ENCODE measurements around the gene SMC4. TPM values are rescaled to one million over a fixed set of nuclear protein-coding genes. Genes with fewer than 3 reads are reported as not detected.

The SMC4 gene
- total RNA-seq, 1 experiment from 2014 or later: 183 TPM

DNA sequence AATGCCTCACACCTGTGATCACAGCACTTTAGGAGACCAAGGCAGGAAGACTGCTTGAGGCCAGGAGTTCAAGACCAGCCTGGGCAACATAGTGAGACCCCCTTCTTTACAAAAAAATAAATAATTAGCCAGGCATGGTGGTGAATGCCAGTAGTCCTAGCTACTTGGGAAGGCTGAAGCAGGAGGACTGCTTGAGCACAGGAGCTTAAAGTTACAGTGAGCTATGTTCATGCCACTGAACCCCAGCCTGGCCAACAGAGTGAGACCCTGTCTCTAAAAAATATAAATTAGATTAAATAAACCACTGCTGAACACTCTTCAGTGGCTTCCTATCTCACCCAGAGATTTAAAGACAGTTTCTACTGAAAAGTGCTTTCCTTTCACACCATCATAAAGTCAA is 6.7 kb upstream of the SMC4 start:
- no peak overlapping the region for H3K4me2 ChIP-seq (ENCODE audit: low read length)
- H3K9me2 ChIP-seq (replicated peaks; ENCODE audit: low read length): no peaks in the 10 kb centered on the region
- POLR2A ChIA-PET (ENCODE audit: unreplicated experiment): no interaction called here
- H3K4me3 ChIP-seq (ENCODE audit: low read length): no peak overlapping the region
- TF ChIP-seq EZH2 (IDR thresholded peaks at IDR 0.05; ENCODE audit: low read length, unreplicated experiment) (no peak), EZH2phosphoT487 (IDR thresholded peaks at IDR 0.05; ENCODE audit: borderline replicate concordance, low read length) (no peak)
- TF ChIP-seq, protein P1, sequence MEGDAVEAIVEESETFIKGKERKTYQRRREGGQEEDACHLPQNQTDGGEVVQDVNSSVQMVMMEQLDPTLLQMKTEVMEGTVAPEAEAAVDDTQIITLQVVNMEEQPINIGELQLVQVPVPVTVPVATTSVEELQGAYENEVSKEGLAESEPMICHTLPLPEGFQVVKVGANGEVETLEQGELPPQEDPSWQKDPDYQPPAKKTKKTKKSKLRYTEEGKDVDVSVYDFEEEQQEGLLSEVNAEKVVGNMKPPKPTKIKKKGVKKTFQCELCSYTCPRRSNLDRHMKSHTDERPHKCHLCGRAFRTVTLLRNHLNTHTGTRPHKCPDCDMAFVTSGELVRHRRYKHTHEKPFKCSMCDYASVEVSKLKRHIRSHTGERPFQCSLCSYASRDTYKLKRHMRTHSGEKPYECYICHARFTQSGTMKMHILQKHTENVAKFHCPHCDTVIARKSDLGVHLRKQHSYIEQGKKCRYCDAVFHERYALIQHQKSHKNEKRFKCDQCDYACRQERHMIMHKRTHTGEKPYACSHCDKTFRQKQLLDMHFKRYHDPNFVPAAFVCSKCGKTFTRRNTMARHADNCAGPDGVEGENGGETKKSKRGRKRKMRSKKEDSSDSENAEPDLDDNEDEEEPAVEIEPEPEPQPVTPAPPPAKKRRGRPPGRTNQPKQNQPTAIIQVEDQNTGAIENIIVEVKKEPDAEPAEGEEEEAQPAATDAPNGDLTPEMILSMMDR (conservative IDR thresholded peaks at IDR 0.05; ENCODE audit: low read depth, low read length): no peak
- H2AFZ ChIP-seq (ENCODE audit: low read length): no peak overlapping the region
- no peak overlapping the region for H3K27ac ChIP-seq (ENCODE audit: low read length)
- H3K9ac ChIP-seq (ENCODE audit: low read length): no peak overlapping the region
- H4K20me1 ChIP-seq (ENCODE audit: low read length): no peaks in the 10 kb centered on the region
- no peaks in the 10 kb centered on the region for H3K27me3 ChIP-seq (ENCODE audit: low read length)
- H3K4me1 ChIP-seq (ENCODE audit: insufficient read depth, low read length): peaks cover 10% of the 10 kb centered on the region
- CTCF ChIA-PET: no interaction called here
- ATAC-seq: no peak
- no peaks in the 10 kb centered on the region for H3F3A ChIP-seq (ENCODE audit: low read length, unreplicated experiment)
- H3K79me2 ChIP-seq (ENCODE audit: low read length): peaks cover 14% of the 10 kb centered on the region
- no peaks in the 10 kb centered on the region for H3K36me3 ChIP-seq (ENCODE audit: low read depth, low read length)
- no peaks in the 10 kb centered on the region for H3K9me3 ChIP-seq (ENCODE audit: low read length)
- no peak for DNase-seq
- intact Hi-C loops (cut with micrococcal nuclease): no loop called here
- BruUV-seq (replicated peaks): no TSS peak

DNA sequence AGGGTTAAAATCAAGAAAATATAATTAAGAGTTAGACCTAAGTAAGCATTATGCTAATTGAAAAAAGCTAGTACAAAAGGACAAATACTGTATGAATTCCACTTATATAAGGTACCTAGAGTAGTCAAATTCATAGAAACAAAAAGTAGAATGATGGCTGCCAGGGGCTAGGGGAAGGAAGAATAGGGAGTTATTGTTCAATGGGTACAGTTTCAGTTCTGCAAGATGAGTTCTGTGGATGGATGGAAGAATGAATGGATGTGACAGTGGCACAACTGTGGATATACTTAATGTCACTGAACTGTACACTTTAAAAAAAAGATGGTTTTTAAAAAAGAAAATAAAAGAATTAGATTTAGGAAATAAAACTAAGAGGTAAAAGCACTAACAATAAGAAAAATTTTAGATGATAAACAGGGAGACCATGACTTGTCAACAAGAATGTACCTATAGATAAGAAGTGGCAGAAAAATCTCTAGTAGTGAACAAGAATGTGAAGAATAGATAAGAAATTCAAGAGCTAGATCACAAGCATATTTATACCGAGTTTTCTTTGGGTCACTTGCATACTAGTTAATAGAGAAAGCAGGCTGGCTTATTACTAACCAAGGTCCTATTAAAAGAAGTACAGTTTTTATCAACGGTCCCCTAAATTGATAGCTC is 6.0 kb upstream of the SMC4 start:
- CTCF ChIA-PET: no interaction called here
- no peaks in the 10 kb centered on the region for H3K9me3 ChIP-seq (ENCODE audit: low read length)
- no peaks in the 10 kb centered on the region for H3K27me3 ChIP-seq (ENCODE audit: low read length)
- no peaks in the 10 kb centered on the region for H3K36me3 ChIP-seq (ENCODE audit: low read depth, low read length)
- POLR2A ChIA-PET (ENCODE audit: unreplicated experiment): no interaction called here
- H3K4me1 ChIP-seq (ENCODE audit: insufficient read depth, low read length): peaks cover 17% of the 10 kb centered on the region
- no peaks in the 10 kb centered on the region for H4K20me1 ChIP-seq (ENCODE audit: low read length)
- no peak overlapping the region for H2AFZ ChIP-seq (ENCODE audit: low read length)
- no peaks in the 10 kb centered on the region for H3K9me2 ChIP-seq (replicated peaks; ENCODE audit: low read length)
- TF ChIP-seq EZH2 (IDR thresholded peaks at IDR 0.05; ENCODE audit: low read length, unreplicated experiment): no peak
- no peak for TF ChIP-seq EZH2phosphoT487 (IDR thresholded peaks at IDR 0.05; ENCODE audit: borderline replicate concordance, low read length)
- TF ChIP-seq, protein P1 (conservative IDR thresholded peaks at IDR 0.05; ENCODE audit: low read depth, low read length): no peak
- H3F3A ChIP-seq (ENCODE audit: low read length, unreplicated experiment): no peaks in the 10 kb centered on the region
- BruUV-seq (replicated peaks): no TSS peak
- H3K27ac ChIP-seq (ENCODE audit: low read length): no peak overlapping the region
- ATAC-seq: no peak
- DNase-seq: no peak
- intact Hi-C loops (cut with micrococcal nuclease): no loop called here
- no peak overlapping the region for H3K4me2 ChIP-seq (ENCODE audit: low read length)
- peaks cover 21% of the 10 kb centered on the region for H3K79me2 ChIP-seq (ENCODE audit: low read length)
- no peak overlapping the region for H3K9ac ChIP-seq (ENCODE audit: low read length)
- H3K4me3 ChIP-seq (ENCODE audit: low read length): no peak overlapping the region

DNA sequence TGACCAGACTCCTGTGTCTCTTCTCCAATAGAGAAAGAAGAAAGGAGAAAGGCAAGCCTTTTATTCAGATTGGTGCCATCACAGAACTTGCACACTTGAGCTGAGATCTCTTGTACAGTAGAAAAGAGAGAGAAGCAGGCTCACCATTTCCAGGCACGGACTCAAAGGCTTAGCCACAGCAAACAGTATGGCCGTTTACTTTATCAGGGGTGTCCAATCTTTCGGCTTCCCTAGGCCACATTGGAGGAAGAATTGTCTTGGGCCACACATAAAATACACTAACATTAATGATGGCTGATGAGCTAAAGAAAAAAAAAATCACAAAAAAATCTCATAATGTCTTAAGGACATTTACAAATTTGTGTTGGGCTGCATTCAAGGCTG is 5.4 kb upstream of the SMC4 start:
- CTCF ChIA-PET: no interaction called here

More for the DNA sequence above, 5.4 kb upstream of the SMC4 start:
- Histone ChIP-seq H3K4me3 (ENCODE audit: low read length) (no peak overlapping the region), H3K9me2 (replicated peaks; ENCODE audit: low read length) (no peaks in the 10 kb centered on the region), H3K27me3 (ENCODE audit: low read length) (no peaks in the 10 kb centered on the region), H3K4me2 (ENCODE audit: low read length) (no peak overlapping the region), H3K27ac (ENCODE audit: low read length) (no peak overlapping the region), H4K20me1 (ENCODE audit: low read length) (no peaks in the 10 kb centered on the region), H3F3A (ENCODE audit: low read length, unreplicated experiment) (no peaks in the 10 kb centered on the region), H3K9me3 (ENCODE audit: low read length) (no peaks in the 10 kb centered on the region), H3K4me1 (ENCODE audit: insufficient read depth, low read length) (peaks cover 17% of the 10 kb centered on the region), H3K36me3 (ENCODE audit: low read depth, low read length) (no peaks in the 10 kb centered on the region), H3K79me2 (ENCODE audit: low read length) (peaks cover 26% of the 10 kb centered on the region), H2AFZ (ENCODE audit: low read length) (no peak overlapping the region), H3K9ac (ENCODE audit: low read length) (no peak overlapping the region)
- intact Hi-C loops (cut with micrococcal nuclease): no loop called here
- POLR2A ChIA-PET (ENCODE audit: unreplicated experiment): no interaction called here
- no peak for DNase-seq
- TF ChIP-seq, protein P1 (conservative IDR thresholded peaks at IDR 0.05; ENCODE audit: low read depth, low read length): no peak
- no peak for TF ChIP-seq EZH2phosphoT487 (IDR thresholded peaks at IDR 0.05; ENCODE audit: borderline replicate concordance, low read length)
- no peak for ATAC-seq
- no TSS peak for BruUV-seq (replicated peaks)
